ENCODE results near the gene NEURL1. TPM values are rescaled to one million over a fixed set of nuclear protein-coding genes. Genes with fewer than 3 reads are reported as not detected.

Gene NEURL1
- total and polyA plus RNA-seq, 10 of the 15 experiments (the other 5 are each of a cell fraction or from before 2014, with no cell fraction given) = 0.02 to 0.05 (median 0.05) TPM; not detected in 6

GRCh38 chr10:103555325-103555649 lies 61.8 kb downstream of the NEURL1 start (continued):
- no peak for TF ChIP-seq NRF1 (conservative IDR thresholded peaks at IDR 0.05; ENCODE audit: low read depth, low read length)
- TF ChIP-seq ZNF207 (IDR thresholded peaks at IDR 0.05; ENCODE audit: borderline replicate concordance) = no peak

GRCh38 chr10:103555712-103556111 lies 62.2 kb downstream of the NEURL1 start:
- no peak for ATAC-seq
- in situ Hi-C loops (cut with MboI) = no loop called here
- no peak for DNase-seq (ENCODE audit: low read depth, low spot score)
- no peak overlapping the region for H2AFZ ChIP-seq (ENCODE audit: control insufficient read depth, low read depth, low read length)
- peaks cover 10 to 13% of the 10 kb centered on the region in 2 experiments for H3K27me3 ChIP-seq (replicated peaks in 1 of 2; ENCODE audit: control insufficient read depth in 2 of 2, insufficient read depth in 2 of 2, low read length in 1 of 2)
- no peak overlapping the region for H3K27ac ChIP-seq (ENCODE audit: control insufficient read depth, insufficient read depth)
- intact Hi-C loops (cut with micrococcal nuclease; ENCODE audit: unreplicated experiment) = no loop called here
- H3K36me3 ChIP-seq (ENCODE audit: control insufficient read depth in 2 of 2, insufficient read depth in 2 of 2, low read length in 1 of 2) = no peaks in the 10 kb centered on the region
- H3K9me3 ChIP-seq (replicated peaks; ENCODE audit: control insufficient read depth, insufficient read depth, low read length) = no peaks in the 10 kb centered on the region
- no peak for TF ChIP-seq KAT2A (conservative IDR thresholded peaks at IDR 0.05; ENCODE audit: control insufficient read depth, low read depth, low read length)
- no peak for TF ChIP-seq CBX5 (IDR thresholded peaks at IDR 0.05; ENCODE audit: low read depth)
- TF ChIP-seq HDAC2 (IDR thresholded peaks at IDR 0.05) = no peak
- ChIA-PET CTCF (no interaction called here), POLR2A (no interaction called here), RAD21 (ENCODE audit: unreplicated experiment) (no interaction called here), SMC1A (ENCODE audit: uncharacterized antibody, unreplicated experiment) (no interaction called here)
- H3K4me1 ChIP-seq (ENCODE audit: control insufficient read depth, insufficient read depth, low read length) = peaks cover 6% of the 10 kb centered on the region
- 47% methylated on average over 11 of the region's 11 CpGs for WGBS (ENCODE audit: insufficient coverage, insufficient replicate concordance, low lambda C conversion rate, missing lambda C conversion rate)
- no peak overlapping the region for H3K4me2 ChIP-seq (ENCODE audit: control insufficient read depth, insufficient read depth)
- no peaks in the 10 kb centered on the region for H3K79me2 ChIP-seq (ENCODE audit: control insufficient read depth, insufficient read depth, low read length)
- H3K4me3 ChIP-seq = no peak overlapping the region
- BruUV-seq (replicated peaks) = no TSS peak
- H4K20me1 ChIP-seq (ENCODE audit: control insufficient read depth, insufficient read depth) = no peaks in the 10 kb centered on the region; the same call in 1 of the 2 replicates
- no peak overlapping the region for H3K9ac ChIP-seq (ENCODE audit: control insufficient read depth, insufficient read depth, low read length)
- no peak for FAIRE-seq

- Histone ChIP-seq H3K9ac (ENCODE audit: control insufficient read depth, insufficient read depth, low read length) (no peak overlapping the region), H2AFZ (ENCODE audit: control insufficient read depth, low read depth, low read length) (no peak overlapping the region), H3K4me2 (ENCODE audit: control insufficient read depth, insufficient read depth) (no peak overlapping the region), H3K27ac (ENCODE audit: control insufficient read depth, insufficient read depth) (no peak overlapping the region), H3K27me3 (replicated peaks in 1 of 2; ENCODE audit: control insufficient read depth in 2 of 2, insufficient read depth in 2 of 2, low read length in 1 of 2) (peaks cover 10 to 13% of the 10 kb centered on the region in 2 experiments), H3K4me3 (no peak overlapping the region), H3K4me1 (ENCODE audit: control insufficient read depth, insufficient read depth, low read length) (peaks cover 5% of the 10 kb centered on the region), H3K36me3 (ENCODE audit: control insufficient read depth in 2 of 2, insufficient read depth in 2 of 2, low read length in 1 of 2) (no peaks in the 10 kb centered on the region), H3K9me3 (replicated peaks; ENCODE audit: control insufficient read depth, insufficient read depth, low read length) (no peaks in the 10 kb centered on the region), H3K79me2 (ENCODE audit: control insufficient read depth, insufficient read depth, low read length) (no peaks in the 10 kb centered on the region), H4K20me1 (ENCODE audit: control insufficient read depth, insufficient read depth) (no peaks in the 10 kb centered on the region; the same call in 1 of the 2 replicates)
- POLR2A ChIA-PET = no interaction called here
- SMC1A ChIA-PET (ENCODE audit: uncharacterized antibody, unreplicated experiment) = no interaction called here
- RAD21 ChIA-PET (ENCODE audit: unreplicated experiment) = no interaction called here
- in situ Hi-C loops (cut with MboI) (no loop called here), intact Hi-C loops (cut with micrococcal nuclease; ENCODE audit: unreplicated experiment) (no loop called here)
- no peak for ATAC-seq
- TF ChIP-seq SUZ12 (IDR thresholded peaks at IDR 0.05; ENCODE audit: unreplicated experiment) (no peak), YBX1 (IDR thresholded peaks at IDR 0.05) (no peak), ESRRA (IDR thresholded peaks at IDR 0.05; ENCODE audit: low read length) (no peak), BCLAF1 (IDR thresholded peaks at IDR 0.05) (no peak), CHD4 (IDR thresholded peaks at IDR 0.05) (no peak), CEBPZ (IDR thresholded peaks at IDR 0.05; ENCODE audit: low read depth, low read length) (no peak)
- FAIRE-seq = no peak
- no TSS peak for BruUV-seq (replicated peaks)
- CTCF ChIA-PET = no interaction called here
- WGBS (ENCODE audit: insufficient coverage, insufficient replicate concordance, low lambda C conversion rate, missing lambda C conversion rate) = 54% methylated on average over 12 of the region's 12 CpGs
- DNase-seq (ENCODE audit: low read depth, low spot score) = no peak
These were observed 63.0 kb downstream of the NEURL1 start for GRCh38 chr10:103556383-103557007.

Measured in GM12878 (cell line).